CD1c-positive myeloid dendritic cell (primary cell): ENCODE results near the gene ACACB.

ENCODE experiments used
- DNase-seq: peaks from one replicate; pipeline ENCODE4 v3.0.0-alpha.2; 2016; ENCODE audit errors: extremely low spot score

Gene ACACB

DNA sequence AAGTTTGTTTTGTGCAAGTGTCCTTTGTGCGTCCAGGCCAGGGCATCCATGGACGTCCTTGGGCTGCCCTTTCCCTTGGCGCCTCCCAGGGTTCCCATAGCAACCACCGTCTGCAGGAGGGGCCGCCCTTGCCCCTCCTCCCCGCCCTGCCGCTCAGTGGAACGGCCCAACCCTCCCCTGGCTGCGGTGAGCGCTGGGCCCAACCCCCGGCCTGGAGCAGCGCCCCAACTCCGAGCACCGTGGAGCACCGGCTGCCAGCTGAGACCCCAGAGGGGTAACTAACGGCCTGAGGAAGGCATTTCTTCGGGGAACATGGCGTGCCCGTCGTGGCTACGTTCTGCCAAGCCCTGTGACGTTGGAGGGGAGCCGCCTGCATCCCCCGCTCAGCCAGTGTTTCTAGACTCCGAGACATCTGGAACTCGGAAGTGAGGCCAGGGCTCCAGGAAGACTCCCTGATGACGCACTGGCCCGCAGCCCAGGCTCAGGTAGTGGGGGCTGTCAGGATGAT is 5.3 kb upstream of the ACACB start:
- DNase-seq = peak; percentile 72

DNA sequence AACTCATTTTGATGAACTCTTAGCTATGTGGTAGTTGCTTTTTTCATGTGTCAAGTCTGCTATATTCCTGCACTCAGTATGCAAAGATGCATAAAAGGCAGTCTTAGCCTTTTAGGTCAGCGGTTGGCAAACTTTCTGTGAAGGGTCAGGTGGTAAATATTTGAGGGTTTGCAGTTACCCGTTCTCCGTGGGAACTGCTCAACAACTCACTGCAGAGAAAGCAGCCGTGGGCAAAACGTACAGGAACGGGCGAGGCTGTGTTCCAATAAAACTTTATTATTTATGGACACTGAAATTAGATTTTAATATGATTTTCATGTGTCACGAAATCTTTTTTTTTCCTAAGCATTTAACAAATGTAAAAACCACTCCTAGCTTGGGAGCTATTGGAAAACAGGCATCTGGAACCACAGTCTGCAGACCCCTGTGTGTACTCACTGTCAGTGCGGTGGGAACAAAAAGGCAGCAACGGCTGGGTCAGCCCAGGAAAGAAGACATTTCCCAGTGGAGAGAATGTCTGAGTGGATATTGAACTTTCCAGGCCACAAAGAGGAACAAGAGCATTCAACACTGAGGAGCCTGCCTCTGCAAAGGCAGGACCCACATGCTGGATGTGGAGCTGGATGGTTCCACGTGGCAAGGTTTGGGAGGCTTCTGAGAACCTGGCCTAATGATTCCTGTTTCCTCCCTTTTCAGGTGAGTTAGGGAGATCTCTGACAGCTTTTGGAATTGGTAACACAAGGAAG is 3.5 kb upstream of the ACACB start:
- DNase-seq = no peak

DNA sequence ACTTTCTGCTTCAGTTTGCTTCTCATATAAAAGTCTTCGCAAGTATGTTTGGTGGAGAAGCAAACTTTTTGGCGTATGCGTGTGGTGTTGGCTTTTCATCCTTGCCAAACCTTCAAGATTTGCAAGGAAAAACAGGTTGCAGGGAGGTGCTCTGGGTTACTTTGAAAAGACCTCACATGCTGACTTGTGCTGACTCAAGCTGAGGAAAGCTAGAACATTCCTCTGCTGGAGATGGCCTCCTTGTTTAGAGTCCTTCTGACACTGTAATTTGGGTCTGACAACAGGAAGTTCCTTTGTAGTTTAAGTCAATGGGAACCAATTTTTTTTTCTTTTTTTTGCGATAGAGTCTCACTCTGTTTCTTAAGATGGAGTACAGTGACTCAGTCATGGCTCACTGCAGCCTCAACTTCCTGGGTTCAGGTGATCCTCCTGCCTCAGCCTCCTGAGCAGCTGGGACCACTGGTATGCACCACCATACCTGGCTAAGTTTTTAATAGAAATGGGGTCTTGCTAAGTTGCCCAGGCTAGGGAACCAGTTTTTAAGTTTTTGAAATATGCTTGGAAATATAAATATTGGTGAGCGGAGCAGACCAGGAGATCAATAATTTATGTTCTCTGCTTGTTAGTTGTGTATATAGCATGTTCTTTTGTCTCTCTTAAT is 2.6 kb upstream of the ACACB start:
- no peak for DNase-seq

DNA sequence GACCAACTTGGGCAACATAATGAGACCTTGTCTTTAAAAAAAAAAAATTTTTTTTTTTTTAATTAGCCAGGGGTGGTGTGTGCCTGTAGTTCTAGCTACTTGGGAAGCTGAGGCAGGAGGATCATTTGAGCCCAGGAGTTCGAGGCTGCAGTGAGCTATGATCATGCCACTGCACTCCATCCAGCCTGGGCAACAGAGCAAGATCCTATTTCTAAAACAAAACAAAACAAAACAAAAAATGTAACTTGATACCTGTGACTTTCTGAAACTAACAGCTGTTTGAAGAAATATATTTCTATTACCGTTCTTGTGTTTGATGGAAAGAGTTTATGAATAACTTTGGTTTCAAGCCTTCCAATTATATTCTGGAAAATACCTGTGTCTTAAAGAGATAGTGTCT is 1.7 kb upstream of the ACACB start:
- DNase-seq = no peak

DNA sequence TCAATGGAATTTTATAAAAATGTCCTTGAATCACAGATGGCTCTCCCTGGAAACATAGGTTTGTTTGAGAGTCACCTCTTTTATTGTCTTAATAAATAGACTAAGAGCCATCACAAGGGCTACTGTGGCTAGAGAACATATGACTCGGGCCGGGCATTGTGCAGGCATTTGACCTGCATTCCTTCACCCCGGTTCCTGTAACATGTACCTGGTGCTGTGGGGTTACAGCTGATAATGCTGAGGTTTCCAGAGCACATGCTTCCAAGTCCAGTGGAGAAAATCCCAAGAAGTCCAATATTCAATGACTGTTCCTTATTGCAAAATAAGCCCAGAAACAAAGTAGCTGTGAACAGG is 1.0 kb upstream of the ACACB start:
- DNase-seq = no peak

DNA sequence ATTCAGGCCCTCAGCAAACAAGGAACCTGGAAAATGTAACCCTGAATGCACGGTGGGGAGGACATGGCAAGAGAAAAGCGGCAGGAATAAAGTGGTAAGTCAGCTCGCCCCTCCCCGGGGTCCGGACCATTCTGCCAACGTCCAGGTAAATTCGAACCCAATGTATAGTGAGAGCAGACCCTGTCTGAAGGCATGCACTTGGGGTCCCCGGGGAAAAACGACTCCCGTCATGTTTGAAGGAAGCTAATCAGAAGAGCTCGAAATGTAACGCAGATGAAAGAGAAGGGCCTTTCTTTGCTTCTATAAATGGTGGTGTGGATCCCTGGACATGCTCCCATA is 193 bp downstream of the ACACB start:
- DNase-seq = no peak

DNA sequence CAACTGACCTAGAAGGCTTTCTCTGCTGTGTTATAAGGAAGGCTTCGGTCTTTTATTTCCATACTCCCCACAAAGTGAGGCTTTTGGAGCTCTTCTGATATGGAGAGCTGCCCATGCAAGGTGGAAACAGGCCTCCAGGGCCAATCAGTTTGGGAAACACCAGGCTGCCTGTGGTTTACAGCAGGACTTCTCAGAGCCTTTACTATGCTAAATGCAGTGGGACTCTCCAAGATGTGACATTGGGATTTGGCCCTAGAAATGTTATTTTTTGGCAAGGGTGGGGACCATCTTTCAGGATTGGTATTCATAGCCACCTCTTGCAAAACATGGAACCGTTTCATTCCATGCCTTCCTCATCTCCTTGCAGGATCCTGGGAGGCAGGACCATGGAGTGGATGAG is 3.7 kb downstream of the ACACB start:
- no peak for DNase-seq

DNA sequence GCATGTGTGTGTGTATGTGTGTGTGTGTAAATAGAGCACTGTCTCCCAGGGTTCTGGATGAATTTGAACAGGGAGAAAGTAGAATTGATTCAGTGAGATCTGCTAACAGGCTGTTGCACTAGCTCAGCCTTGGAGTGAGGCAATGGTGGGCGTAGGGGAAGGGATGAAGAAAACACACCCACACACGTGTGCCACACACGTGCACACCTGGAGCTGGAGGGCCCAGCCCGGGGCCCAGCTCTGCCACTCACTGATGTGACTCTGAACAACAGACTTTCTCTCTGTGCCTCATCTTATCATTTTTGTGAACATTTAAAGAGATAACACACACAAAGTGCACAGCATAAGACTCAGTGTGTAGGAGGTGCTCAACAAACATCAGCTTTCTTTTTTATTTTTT is 4.2 kb downstream of the ACACB start:
- no peak for DNase-seq

DNA sequence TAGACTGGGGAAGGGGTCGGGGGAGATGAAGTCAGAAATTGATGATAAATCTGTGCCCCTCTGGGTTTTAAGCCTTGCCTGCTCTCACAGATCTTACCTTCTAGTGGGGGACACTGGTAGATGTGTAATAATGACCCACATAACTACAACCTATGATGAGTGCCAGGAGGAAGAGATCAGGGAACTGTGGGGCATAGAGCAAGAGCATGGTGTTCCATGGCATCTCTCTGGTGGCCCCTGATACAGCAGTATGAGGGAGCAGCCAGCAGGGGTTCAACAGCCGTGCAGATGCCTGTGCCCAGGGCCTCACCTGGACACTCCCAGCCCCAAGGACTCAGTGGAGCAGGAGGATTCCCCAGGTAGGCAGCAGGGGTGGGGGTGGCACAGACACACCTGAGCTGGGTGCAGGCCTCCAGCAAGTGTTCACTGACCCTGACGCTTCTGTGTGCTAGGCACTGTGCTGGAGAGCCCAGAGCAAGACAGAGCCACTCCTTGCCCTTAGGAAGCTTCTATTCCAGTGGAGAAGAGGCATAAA is 5.0 kb downstream of the ACACB start:
- no peak for DNase-seq

DNA sequence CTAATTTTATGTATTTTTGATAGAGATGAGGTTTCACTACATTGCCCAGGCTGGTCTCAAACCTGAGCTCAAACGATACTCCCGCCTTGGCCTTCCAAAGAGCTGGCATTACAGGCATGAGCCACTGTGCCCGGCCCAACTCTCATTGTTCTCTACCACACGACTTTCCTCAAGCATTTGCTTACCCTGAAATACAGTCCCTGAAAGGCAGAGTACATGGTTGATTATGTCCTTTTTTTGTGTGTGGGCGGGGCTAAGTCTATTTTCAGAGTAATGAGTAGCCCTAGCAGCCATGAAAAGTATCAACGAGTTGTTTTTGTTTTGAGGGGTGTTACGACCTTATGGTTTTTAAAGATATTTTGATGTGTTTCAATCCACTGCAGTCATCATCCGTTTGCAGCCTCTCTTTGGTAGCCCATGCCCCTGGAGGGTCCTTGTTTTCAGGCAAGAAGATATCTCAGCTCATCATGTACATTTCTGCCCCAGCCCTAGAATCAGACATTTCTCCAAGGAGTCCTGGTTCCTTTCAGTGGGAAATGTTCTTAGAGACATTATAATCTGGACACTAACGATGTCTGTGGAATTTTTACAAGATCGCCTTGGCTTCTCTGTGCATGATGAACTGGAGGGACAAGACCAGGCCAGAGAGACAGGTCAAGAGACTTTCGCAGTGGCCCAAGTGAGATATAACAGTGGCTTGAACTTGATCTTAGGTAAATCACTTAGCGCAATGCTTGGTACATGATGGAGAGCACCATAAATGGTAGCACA is 8.7 kb downstream of the ACACB start:
- no peak for DNase-seq

DNA sequence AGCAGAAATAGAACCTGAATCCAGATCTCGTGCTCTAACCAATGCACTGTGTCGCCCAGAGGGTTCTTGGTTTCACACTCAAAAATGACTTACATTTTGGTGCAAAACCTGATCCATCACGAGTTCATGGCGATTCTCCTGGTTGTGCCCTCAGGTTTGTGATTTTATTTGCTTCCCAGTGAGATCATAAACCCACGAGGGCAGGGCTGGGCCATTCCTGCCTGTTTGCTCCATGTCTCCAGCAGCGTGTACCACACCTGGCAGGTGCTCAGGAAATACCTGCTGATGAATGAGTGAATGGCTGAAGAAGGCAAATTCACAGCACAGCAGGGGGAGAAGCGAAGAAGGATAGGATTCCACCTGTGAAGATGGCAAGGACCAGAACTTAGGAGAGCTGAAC is 9.4 kb downstream of the ACACB start:
- DNase-seq = no peak

DNA sequence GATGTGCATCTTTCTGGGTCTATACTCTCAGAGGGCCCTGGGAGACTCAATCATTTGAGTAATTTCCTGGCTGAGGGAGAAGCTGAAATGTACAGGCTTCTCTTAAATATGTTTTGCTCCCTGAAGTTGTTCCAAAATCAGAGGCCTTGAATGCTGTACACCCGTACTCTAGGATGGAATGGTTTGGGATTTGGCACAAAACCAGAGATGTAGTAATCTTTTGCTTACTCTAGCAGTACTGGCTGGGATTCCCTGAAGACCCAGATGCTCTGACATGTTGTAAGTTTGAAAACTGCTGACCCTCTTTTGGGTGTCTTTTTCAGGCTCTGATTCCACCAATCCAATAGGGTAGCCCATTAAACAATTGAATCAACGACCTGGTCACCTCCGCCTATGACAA is 10.4 kb downstream of the ACACB start:
- no peak for DNase-seq

DNA sequence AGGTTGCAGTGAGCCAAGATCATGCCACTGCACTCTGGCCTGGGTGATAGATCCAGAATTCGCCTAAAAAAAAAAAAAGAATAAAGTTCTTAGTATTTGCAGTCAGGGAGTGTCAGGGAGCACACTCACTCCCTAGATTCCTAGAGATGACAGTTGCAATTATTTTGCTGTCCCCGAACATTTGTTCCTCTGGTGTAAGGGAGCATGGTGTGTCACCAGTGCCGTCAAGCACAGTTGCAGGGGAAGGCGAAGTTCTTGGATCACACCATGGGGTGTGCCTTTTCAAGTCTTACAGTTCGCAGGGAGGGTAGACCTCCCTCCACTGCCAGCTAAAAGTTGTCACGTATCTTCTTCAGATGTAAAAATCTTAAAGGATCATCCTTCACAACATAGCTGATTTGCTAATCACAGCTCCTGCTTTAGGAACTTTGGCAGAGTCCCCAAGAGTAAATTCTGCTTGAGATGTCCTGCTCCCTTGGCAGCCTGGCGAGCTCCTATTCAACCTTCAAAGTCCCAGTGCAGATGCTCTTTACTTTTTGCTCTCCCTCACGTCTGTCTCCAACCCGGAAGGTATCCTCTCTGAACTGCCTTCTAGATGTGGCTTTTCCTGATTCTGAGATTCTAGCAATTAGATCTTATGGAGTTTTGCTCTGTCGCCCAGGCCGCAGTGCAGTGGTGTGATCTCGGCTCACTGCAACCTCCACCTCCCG is 11.3 kb downstream of the ACACB start:
- DNase-seq = no peak

DNA sequence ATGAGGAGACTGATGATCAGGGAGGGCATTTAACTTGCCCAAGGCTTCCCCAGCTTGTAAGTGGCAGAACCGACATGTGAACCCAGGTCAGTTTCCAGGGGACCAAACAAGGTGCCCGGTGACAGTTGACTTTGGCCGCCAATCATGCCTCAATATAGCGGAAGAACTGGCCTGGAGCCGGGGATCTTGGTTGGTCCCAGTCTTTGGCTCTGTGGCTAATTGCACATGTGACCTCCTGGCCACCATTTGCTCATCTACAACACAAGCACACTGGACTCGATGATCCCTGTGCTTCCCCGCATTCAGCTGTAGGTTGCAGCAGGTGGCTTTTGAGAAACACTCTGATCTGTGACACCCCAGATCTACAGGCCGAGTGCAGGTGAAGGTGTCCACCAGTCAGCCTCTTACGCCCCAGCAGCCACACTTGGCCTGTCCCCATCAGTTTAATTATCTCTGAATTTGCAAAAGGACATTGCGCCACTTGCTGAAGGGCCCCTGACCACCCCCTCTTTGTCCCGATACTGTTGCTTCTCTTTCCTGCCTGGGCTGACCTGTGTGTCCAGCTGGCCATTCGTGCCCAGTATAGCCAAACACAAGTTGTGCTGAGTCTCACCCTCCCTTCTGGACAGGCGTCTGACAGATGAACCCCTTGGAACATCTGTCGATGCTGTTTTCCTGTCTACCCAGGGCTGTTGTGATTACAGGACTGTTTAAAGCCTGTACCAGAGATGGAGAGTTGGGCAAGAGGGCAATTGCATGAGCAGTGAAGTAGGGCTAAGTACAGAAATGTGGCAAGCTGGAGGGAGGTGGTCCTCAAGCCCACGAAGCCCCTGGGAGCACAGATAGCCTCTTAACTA is 14.1 kb downstream of the ACACB start:
- DNase-seq = no peak

DNA sequence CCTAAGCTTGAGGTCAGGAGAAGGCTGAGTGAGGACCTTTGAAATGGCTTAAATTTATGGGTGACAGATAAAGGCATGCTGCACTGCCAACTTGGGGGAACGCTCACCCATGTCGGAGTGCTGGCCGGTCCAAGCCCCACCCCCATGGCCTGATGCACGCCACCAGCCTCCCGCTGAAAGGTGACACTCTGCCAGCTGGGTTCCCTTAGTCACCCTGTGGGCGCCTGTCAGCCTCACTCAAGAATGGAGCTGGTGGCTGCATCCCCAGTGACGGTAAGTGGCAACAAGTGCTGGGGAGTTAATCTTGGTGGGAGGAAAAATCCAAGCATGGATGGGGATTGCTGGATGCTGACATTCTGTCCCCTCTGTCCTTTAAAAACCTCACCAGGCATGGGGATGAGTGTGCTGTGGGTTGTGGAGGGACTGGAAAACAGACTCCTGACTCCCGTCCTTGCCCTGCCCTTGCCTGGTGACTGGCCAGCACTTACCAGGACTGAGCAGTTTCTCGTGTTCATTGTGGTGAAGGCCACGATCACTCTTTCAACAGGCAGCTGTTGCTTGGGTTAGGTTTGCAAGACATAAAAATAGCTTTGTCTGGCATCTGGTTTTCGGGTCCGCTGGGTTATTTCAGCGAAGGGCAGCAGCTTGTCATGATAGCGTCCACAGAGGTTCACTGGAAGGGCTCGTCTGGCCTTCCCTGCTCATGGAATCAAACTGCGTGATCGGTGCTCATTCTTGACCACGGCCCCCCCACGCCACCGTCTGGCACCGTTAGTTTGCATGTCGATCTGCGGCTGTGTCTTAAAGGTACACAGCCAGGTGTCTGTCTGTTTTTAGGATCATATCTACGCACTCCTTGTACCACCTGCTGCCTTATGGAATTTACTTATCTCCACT is 15.0 kb downstream of the ACACB start:
- no peak for DNase-seq

DNA sequence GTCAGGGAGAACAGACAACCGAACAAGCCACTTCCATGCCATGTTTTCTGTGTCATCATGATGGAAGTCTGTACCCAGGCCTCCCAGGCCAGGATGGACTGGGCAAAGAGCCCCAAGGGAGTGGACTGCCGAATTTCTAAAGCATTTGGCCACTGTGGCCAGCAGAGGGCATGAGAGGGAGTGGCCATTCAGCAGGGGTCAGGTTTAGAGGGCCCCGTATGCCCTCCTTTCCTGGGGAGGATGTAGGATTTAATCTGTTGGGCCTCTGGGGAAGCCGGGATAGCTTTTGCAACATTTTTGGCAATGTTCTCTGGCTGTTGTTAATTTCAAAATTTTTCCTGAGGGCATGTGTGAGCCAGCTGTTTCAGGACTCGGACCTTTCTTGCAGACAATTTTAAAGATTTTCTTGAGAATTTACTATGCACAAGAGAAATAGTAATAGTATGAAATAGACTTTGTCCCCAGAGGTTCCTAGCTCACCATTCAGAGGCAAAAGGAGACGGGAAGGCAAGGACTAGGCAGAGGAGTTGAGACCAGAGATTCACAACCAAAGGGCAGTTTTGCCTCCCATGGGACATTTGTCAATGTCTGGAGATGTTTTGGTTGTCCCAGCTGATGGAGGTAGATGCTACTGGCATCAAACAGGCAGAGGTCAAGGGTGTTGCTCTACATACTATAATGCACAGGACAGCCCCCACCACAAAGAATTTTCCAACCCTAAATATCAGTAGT is 18.0 kb downstream of the ACACB start:
- DNase-seq = peak; percentile 11

DNA sequence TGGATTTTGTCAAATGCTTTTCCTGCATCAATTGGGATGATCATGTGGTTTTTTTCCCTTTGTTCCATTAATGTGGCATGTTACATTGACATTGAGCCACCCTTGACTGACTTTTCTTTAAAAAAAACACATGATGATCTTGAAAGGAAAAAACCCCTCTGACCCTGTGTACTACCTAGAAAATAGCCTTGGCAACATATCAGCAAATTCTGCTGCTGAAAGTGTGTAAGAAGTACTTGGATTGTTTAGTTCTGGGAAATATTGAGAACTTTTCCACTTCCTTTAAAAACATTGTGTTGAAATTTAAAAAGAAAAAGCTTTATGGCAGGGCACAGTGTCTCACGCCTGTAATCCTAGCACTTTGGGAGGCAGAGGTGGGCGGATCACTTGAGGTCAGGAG is 20.7 kb downstream of the ACACB start:
- no peak for DNase-seq

DNA sequence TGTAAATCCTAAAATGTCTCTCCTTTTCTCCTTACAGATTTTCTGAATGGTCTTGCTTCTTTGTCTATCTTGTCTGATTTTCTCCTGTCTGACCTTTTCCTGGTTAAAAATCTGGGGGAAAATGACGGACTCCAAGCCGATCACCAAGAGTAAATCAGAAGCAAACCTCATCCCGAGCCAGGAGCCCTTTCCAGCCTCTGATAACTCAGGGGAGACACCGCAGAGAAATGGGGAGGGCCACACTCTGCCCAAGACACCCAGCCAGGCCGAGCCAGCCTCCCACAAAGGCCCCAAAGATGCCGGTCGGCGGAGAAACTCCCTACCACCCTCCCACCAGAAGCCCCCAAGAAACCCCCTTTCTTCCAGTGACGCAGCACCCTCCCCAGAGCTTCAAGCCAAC is 23.0 kb downstream of the ACACB start:
- no peak for DNase-seq

DNA sequence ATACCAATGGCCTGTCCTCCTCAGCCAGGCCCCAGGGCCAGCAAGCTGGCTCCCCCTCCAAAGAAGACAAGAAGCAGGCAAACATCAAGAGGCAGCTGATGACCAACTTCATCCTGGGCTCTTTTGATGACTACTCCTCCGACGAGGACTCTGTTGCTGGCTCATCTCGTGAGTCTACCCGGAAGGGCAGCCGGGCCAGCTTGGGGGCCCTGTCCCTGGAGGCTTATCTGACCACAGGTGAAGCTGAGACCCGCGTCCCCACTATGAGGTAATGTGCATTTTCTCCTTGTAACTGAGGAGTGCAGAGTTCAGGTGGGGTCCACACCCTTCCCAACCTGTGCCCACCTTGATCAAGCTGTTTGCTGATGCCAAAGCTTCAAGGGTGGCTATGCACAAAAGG is 23.4 kb downstream of the ACACB start:
- DNase-seq = no peak
